NOMO-1 treated with dmso at 0.1 percent for 144 hours (cell line): ENCODE results near the gene CARS1.

Experiments
- DNase-seq: peaks from one replicate; lab custom pipeline; 2025; ENCODE audit not compliant: unreplicated experiment; lab: John Stamatoyannopoulos, UW

The CARS1 gene

DNA sequence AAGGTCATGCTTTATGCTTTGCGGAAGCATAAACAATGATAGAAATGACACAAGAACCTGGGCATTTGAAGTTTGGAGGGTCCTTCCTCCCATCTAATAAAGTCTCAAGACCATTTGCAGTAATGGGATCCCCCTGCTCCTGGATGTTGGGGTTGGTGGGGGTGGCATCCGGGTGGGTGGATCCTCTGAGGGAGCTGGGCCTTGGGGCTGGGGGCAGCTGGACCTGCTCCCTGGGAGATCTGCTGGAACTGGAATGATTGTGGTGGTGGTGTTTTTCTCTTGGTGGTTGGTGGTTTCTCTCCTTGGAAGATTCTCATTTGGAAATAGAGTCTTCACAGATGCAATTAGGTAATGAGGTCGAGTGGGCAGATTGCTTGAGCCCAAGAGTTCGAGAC is 62.9 kb downstream of the CARS1 start:
- DNase-seq = no peak

DNA sequence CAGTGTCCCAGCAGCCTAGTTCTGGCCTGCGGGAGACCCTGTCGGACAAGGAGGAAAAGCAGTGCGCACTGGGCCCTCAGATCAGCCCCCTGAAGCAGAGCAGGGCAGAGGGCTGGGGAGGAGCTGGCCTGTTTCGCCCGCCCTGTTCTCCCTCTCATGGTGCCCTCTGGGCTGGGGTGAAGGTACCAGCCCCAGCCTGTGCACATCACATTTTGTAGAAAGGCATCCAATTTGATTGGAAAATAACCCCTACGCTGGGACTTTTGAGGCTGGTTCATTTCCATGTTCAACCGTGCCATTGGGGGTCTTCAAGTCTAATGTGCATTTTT is 64.3 kb downstream of the CARS1 start:
- DNase-seq = no peak

DNA sequence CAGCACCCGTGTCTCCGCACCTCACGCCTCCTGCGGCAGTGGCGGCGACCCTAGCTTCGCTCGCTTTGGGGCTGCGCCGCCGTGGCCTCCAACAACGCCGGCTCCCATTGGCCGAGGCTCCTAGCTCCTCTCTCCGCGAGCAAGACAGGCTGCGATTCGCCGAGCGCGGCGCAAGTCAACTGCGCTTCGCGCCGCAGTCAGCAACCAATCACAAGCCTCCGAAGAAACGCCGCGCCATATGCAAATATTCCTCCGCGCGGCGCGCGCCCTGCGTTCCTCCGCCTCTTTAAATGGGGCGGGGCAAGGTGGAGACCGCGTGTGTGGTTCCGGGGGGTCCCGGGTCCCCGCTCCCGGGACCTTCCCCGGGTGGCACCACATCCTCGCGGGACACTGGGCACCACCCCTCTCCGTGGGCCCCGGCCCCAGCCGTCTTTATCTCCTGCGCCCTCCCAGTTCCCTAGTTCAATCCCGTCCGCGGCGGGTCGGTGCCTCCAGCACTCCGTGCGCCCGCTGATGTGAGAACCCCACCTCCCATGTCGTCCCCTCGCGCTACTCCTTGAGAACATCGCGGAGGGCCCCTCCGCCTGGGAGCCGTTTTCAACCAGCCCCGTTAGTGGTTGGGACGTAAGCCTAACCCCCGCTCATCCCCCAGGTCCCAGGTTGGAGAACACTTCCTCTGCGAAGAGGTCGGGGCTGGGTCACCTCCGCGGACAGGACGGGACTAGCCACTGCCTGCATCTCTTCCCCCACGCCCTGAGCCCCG is 64.8 kb downstream of the CARS1 start, which contains the start of gene NAP1L4:
Gene NAP1L4 (minus strand): TSS at position 96 of the 763 bp plus-strand sequence. CDS start 13,109 bp downstream, outside the sequence.
- DNase-seq = peak; percentile 96

DNA sequence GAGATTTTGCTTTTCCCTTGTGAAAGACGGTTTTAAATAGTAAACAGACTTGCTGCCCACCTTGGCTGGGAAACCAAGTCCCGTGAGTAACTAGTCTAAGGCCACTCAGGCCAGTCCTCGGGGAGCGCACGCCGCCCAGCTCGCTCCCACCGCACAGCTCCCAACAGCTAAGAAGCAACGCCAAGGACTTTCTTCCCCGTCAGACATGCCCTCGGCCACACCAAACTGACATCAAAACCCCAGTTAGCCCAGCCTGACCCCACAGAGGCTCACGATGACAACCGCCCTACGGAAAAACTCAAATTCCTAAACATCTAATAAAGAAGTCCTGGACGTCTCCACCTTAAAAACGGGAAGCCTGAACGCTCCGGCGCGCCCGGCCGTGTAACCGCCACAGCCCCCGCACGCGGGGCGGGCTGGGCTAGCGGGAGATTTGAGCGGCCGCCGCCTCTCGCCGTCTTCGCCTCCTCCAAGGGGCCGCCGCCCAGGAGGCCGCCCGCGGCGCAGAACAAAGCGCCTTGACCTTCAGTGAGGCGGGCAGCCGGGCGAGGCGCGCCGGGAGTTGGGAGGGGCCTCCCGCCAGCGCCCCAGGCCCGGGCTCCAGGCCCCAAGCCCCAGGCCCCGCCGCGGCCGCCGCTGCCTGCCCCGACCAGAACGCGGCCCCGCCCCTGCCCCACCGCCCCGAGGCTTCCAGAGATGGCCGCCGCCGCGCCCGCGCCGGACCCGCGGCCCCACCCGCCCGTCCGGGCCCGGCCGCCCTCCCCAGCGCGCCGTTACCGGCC is 65.6 kb downstream of the CARS1 start:
- peak; percentile 44 for DNase-seq

- DNase-seq = no peak
These were observed 66.4 kb downstream of the CARS1 start for GRCh38 chr11:2990617-2991451.

DNA sequence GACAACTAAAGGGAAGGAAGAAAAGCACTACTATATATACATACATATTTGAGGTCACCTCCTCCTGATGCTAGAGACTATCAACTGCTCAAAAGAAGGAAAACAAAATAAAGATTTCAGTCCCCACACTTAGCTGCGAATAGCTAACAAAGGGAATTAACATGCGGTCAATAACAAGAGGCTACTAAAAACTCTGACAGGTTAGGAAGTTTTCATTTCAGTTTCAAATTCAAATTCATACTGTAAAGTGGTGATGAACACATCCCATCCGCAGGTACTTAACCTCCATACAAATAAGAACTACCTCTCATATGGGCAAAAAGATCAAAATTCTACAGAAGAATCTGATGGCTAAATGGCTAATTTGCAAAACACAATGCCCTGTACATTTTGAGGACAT is 67.7 kb downstream of the CARS1 start:
- no peak for DNase-seq

- no peak for DNase-seq
These were observed 68.2 kb downstream of the CARS1 start for GRCh38 chr11:2989006-2989405.

DNA sequence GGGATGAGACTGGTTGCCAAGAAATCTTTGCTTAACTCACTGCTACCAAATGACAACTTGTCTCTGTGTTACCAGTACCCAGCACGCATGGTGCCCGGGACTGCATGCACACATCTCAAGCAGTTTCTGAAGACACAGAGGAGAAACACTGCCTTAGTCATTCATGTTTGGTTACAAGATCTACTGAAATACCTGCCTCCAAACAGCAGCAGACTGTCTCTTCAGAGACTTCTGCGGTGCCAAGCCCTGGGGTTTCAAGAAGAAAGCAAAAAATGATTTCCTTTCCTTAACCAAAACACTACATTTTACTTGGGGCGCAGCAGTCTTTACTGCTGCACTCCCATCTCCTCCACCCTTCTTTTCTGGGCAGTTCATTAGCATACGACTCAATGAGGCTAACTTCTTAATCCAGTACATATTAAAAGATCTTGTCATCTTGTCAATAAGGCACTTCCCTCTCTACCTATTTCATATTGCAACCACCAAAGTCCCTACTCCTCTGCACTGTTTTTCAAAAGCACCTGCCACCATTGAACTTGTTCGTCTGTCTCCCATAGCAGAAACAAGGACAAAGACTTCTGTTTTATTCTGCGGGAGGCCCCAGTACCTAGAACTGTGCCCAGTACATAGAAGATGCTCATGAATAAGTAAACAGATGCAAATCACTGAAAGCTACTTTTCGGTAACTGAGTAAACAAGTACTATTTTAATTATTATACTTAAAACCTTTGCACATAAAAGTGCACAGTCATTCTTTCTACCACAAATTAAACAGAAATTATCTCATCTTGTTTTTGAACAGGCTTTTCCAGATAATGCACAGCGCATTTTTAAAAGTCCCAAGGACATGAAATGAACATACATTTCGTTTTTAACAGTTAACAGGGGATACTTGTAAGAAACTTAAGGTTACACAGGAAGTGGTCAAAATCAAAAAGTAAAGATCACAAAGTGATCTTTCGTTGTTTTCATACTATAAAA is 69.1 kb downstream of the CARS1 start:
- no peak for DNase-seq

DNA sequence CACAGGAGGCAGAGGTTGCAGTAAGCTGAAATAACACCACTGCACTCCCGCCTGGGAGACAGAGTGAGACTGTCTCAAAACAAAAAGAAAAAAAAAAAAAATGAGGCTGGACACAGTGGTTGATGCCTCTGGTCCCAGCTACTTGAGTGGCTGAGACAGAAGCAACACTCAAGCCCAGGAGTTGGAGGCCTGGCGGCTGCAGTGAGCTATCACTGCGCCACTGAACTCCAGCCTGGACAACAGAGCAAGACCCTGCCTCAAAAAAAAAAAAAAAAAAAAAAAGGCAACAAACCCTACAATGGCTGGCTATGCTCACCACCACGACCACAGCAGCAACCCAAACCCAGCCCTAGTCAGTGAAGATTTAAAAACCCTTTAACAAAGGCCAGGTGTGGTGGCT is 73.3 kb downstream of the CARS1 start:
- DNase-seq = no peak

GRCh38 chr11:2982214-2982613 is 75.0 kb downstream of the CARS1 start:
- DNase-seq = no peak

DNA sequence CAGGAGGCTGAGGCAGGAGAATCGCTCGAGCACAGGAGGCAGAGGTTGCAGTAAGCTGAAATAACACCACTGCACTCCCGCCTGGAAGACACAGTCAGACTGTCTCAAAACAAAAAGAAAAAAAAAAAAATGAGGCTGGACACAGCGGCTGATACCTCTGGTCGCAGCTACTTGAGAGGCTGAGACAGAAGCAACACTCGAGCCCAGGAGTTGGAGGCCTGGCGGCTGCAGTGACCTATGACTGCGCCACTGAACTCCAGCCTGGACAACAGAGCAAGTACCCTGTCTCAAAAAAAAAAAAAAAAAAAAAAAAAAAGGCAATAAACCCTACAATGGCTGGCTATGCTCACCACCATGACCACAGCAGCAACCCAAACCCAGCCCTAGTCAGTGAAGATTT is 76.1 kb downstream of the CARS1 start:
- DNase-seq = no peak

- DNase-seq = no peak
These were observed 76.9 kb downstream of the CARS1 start for GRCh38 chr11:2980168-2980840.

DNA sequence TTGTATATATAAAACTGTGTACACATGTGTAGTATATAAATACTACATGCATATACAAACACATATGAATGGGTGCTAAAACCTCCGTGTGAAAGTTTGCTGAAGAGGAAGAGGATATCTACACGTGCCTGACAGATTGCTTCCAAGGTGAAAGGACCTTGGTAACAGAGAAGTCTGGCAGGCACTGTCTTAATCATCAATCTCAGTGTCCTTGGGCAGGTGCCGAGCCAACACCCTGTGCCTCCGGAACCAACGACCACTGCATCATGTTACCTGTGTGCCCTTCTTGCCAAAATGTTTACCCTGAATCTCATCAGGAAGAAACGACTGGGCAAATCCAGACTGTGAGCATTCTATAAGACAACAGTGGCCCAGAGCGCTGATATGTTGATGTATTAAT is 80.1 kb downstream of the CARS1 start:
- no peak for DNase-seq

DNA sequence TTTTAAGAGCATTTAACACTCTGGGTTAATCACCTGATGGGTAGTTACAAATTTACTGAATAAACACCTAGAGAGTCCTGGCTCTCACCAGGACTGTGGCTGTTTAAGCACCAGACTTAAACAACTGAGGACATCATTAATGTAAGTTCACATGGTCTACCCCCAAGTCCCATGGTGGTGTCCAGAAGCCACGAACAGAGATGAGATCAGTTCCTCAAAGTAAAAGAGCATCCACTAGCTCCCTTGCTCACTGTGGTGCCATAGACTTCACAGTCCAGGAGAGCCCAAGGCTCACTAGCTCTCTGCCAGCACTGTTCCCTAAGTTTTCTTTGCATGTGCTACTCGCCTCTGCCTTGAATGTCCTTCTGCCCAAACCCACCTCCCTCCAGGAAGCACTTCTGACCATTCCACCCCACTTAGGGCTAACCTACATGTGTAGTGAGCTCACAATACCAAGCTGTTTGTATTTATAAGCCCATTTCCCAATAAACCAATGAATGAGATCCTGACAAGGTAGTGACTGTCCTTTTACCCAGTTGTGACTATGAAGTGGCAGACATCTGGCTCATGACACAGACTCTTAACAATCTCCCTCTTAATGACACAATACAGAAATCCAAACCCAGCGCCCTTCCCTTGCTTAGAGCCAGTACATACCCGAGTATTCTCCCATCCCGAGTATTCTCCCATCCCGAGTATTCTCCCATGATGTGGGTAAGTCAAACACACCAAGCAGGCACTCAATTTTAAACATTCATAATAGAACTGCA is 80.7 kb downstream of the CARS1 start:
- DNase-seq = no peak

- peak; percentile 10 for DNase-seq
These were observed 81.6 kb downstream of the CARS1 start for GRCh38 chr11:2975594-2975993.

DNA sequence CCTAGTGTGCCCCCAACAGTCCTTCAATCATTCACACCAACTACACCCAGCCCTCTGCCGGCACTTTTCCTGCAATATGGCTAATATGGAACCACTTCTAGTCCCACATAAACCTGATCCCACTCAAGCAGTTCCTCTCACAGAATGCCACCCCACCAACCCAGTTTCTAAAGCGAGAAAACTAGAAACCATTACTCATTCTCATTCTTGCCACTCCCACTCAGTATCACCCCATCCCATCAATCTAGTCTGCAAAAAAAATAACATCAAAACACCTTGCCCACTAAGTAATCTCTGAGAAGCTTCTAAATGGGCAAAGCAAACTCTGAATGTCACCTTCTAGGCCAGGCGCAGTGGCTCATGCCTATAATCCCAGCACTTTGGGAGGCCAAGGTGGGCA is 83.0 kb downstream of the CARS1 start:
- DNase-seq = no peak

DNA sequence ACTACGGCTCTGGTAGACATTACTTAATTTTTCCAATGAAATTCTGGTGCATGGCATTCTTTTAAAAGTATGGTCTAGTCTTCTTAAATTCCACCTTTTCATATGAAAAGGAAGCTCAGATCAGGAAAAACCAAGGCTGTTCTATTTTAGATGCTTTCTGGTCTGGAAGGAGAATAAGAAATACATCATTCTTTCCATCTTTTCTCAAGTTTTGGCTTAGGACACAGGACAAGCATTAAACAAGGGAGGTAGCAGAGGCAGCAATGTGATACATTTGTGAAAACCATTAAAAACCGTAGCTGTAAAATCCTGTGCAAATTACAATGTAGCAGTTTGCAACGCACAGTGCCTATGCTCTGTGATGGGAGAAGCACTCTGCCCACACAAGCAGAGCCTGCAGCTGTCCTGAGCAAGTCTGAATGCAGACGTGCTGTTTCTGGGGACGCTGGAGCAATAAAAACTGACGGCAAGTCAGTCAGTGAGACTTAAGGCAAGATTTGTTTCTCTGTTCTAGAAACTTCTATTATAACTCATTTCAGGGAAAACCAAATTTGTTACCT is 88.8 kb downstream of the CARS1 start:
- DNase-seq = no peak

GRCh38 chr11:2964782-2965181 is 92.4 kb downstream of the CARS1 start:
- no peak for DNase-seq

DNA sequence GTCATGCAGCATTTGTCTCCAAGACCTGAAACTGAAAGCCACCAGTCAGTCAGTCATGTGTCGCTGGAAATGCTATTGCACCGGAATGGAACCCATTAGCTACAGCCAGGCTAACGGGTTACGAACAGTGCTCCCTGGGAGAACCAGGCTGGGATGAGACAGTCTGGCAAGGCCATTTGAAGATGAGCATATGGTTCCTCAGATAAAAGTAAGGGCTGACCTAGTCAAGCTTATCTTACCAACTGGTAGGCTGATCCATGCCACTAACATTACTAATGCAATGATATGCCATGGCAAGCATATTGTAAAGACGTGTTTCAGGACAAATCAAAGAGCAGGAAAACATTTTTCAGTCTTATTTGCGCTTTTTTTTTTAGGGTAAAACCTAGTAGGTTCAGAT is 93.5 kb downstream of the CARS1 start:
- no peak for DNase-seq
